Measurements from ENCODE around the gene KRT23. TPM values are rescaled to one million over a fixed set of nuclear protein-coding genes. Genes with fewer than 3 reads are reported as not detected.

The KRT23 gene
- total and polyA plus RNA-seq, 2 of the 13 experiments (the other 11 are each of a cell fraction or from before 2014, with no cell fraction given), result 24.7 to 51.1 TPM

DNA sequence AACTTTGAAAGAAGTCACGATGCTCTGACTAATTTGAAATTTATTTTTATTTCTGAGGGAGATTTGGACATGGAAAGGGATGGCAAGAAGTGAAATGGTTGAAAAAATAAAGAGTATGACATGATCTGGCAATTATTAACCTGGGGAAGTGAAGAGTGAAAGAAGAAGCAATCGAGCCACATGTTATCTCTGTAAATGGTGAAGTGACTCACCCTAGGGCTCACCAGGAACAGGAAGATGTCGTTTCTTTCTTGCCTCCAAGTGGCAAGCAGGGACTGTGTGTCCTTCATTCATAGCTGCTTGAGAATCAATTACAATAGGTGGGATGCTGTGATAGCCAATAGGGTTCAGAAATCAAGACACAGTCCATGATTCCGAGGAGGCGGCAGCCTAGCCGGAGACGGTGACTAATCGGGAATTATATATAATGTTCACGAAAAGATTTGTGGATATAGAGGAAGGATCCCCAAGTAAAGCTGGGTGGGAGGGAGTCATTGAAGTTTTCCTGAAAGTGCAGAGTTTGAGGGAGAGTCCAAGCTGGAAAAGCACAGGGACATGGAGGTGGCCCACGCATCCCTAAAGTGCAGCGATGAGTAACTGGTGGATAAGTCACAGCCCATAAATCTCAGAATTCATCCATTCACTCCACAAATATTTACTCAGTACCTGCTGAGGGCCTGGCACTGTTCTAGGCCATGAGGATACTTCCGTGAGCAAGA is 34.2 kb downstream of the KRT23 start (continued):
- TF ChIP-seq SNAI1 (CRISPR knock-in tag; IDR thresholded peaks at IDR 0.05; ENCODE audit: borderline replicate concordance) (no peak), ZSCAN25 (CRISPR knock-in tag; IDR thresholded peaks at IDR 0.05) (no peak), ZBTB33 (CRISPR knock-in tag; IDR thresholded peaks at IDR 0.05) (no peak; the same call in 1 of the 2 replicates), ZBTB14 (CRISPR knock-in tag; IDR thresholded peaks at IDR 0.05) (no peak), RFXANK (CRISPR knock-in tag; IDR thresholded peaks at IDR 0.05) (no peak), ZNF367 (CRISPR knock-in tag; IDR thresholded peaks at IDR 0.05; ENCODE audit: borderline replicate concordance) (no peak), ZMYM2 (CRISPR knock-in tag; IDR thresholded peaks at IDR 0.05) (no peak), CBX5 (CRISPR knock-in tag; IDR thresholded peaks at IDR 0.05; ENCODE audit: borderline replicate concordance) (no peak), GTF2F1 (IDR thresholded peaks at IDR 0.05; ENCODE audit: low read length) (no peak), DR1 (CRISPR knock-in tag; IDR thresholded peaks at IDR 0.05) (no peak), MIXL1 (CRISPR knock-in tag; IDR thresholded peaks at IDR 0.05) (peak; percentile 38; the same call in 1 of the 2 replicates), PAF1 (CRISPR knock-in tag; IDR thresholded peaks at IDR 0.05) (no peak), ZBTB38 (CRISPR knock-in tag; IDR thresholded peaks at IDR 0.05) (peak; percentile 67; the same call in 1 of the 2 replicates), NR3C1 (CRISPR knock-in tag; IDR thresholded peaks at IDR 0.05) (no peak), DNMT3B (CRISPR knock-in tag; conservative IDR thresholded peaks at IDR 0.05) (no peak), ZNF274 (CRISPR knock-in tag; IDR thresholded peaks at IDR 0.05) (no peak), ZBTB2 (CRISPR knock-in tag; IDR thresholded peaks at IDR 0.05; ENCODE audit: low read depth) (no peak), GABPA (IDR thresholded peaks at IDR 0.05; ENCODE audit: low read depth, low read length) (no peak), GABPA (CRISPR knock-in tag; IDR thresholded peaks at IDR 0.05; ENCODE audit: low read depth) (0 out of 2 replicates have a peak, but pooled peaks have one; percentile 6), ZUFSP (CRISPR knock-in tag; IDR thresholded peaks at IDR 0.05; ENCODE audit: borderline replicate concordance) (no peak), EEA1 (CRISPR knock-in tag; IDR thresholded peaks at IDR 0.05; ENCODE audit: borderline replicate concordance) (no peak), FOXA3 (CRISPR knock-in tag; IDR thresholded peaks at IDR 0.05) (peak; percentile 76)
- TF ChIP-seq, protein P1, sequence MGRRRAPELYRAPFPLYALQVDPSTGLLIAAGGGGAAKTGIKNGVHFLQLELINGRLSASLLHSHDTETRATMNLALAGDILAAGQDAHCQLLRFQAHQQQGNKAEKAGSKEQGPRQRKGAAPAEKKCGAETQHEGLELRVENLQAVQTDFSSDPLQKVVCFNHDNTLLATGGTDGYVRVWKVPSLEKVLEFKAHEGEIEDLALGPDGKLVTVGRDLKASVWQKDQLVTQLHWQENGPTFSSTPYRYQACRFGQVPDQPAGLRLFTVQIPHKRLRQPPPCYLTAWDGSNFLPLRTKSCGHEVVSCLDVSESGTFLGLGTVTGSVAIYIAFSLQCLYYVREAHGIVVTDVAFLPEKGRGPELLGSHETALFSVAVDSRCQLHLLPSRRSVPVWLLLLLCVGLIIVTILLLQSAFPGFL (CRISPR knock-in tag; IDR thresholded peaks at IDR 0.05), result no peak
